ENCODE results near the gene GDI1.

GDI1 gene

GRCh38 chrX:154398668-154399526 lies 38.1 kb upstream of the GDI1 start (continued):
- TF ChIP-seq ATF2 (tag by site-specific recombination; IDR thresholded peaks at IDR 0.05; ENCODE audit: low read depth) (no peak), ZFHX2 (tag by site-specific recombination; conservative IDR thresholded peaks at IDR 0.05) (no peak), ELK4 (IDR thresholded peaks at IDR 0.05; ENCODE audit: borderline replicate concordance, low read depth, low read length) (no peak), ZNF843 (tag by site-specific recombination; IDR thresholded peaks at IDR 0.05) (0 out of 2 replicates have a peak, but pooled peaks have one; percentile 8), CTCF (tag by site-specific recombination; IDR thresholded peaks at IDR 0.05) (peak; percentile 91), ZNF777 (tag by site-specific recombination; IDR thresholded peaks at IDR 0.05; ENCODE audit: borderline replicate concordance) (no peak), OSR2 (tag by site-specific recombination; IDR thresholded peaks at IDR 0.05) (no peak), ZNF580 (tag by site-specific recombination; IDR thresholded peaks at IDR 0.05) (no peak), ZNF398 (tag by site-specific recombination; IDR thresholded peaks at IDR 0.05) (no peak), ZSCAN18 (tag by site-specific recombination; IDR thresholded peaks at IDR 0.05) (no peak), ZEB2 (tag by site-specific recombination; IDR thresholded peaks at IDR 0.05) (no peak), ZNF654 (tag by site-specific recombination; IDR thresholded peaks at IDR 0.05; ENCODE audit: low read depth) (peak; percentile 24; the same call in 1 of the 2 replicates), ZNF449 (tag by site-specific recombination; IDR thresholded peaks at IDR 0.05) (peak; percentile 33; the same call in 1 of the 2 replicates), ZNF26 (tag by site-specific recombination; IDR thresholded peaks at IDR 0.05) (no peak), ZNF76 (tag by site-specific recombination; IDR thresholded peaks at IDR 0.05; ENCODE audit: borderline replicate concordance, low read depth) (peak; percentile 60; the same call in 1 of the 2 replicates), YY2 (tag by site-specific recombination; IDR thresholded peaks at IDR 0.05) (no peak), SALL2 (tag by site-specific recombination; IDR thresholded peaks at IDR 0.05; ENCODE audit: borderline replicate concordance) (no peak), ZIC2 (tag by site-specific recombination; IDR thresholded peaks at IDR 0.05) (no peak), ZBTB49 (tag by site-specific recombination; IDR thresholded peaks at IDR 0.05; ENCODE audit: low read depth) (no peak), ZNF747 (tag by site-specific recombination; IDR thresholded peaks at IDR 0.05) (no peak), ZBTB8A (tag by site-specific recombination; IDR thresholded peaks at IDR 0.05) (peak; percentile 65), SCRT1 (tag by site-specific recombination; IDR thresholded peaks at IDR 0.05; ENCODE audit: borderline replicate concordance) (peak; percentile 88), ZBTB48 (tag by site-specific recombination; IDR thresholded peaks at IDR 0.05) (0 out of 2 replicates have a peak, but pooled peaks have one; percentile 30), SCRT2 (tag by site-specific recombination; IDR thresholded peaks at IDR 0.05) (peak; percentile 97)

Data from HEK293 (cell line).